Tibial nerve (tissue), 4 donors: Measurements from ENCODE around the gene C10orf71. TPM values are rescaled to one million over a fixed set of nuclear protein-coding genes. Genes with fewer than 3 reads are reported as not detected.

Experiments
- DNase-seq, 2 donors: peaks; one replicate each; pipeline ENCODE4 v3.0.0-alpha.2; 2019; ENCODE audit warnings: low spot score in 2 of 2
- H3K27ac ChIP-seq, 4 donors: fragments of 200-600 bp; sonication (generic) in 3 of 4; one replicate each; pipeline ENCODE4 v1.5.1; 2017 to 2019; ENCODE audit warnings: mild to moderate bottlenecking in 1 of 4
- H3K27me3 ChIP-seq, 2 donors: fragments of 200-600 bp; sonication (generic) in 1 of 2; one replicate each; pipeline versions ENCODE4 v1.5.1 to v1.6.0; 2017 to 2019
- H3K36me3 ChIP-seq, 3 donors: fragments of 200-600 bp; sonication (generic); one replicate each; pipeline ENCODE4 v1.5.1; 2018 to 2019
- H3K4me1 ChIP-seq, 4 donors: fragments of 200-600 bp; sonication (generic) in 3 of 4; one replicate each; pipeline ENCODE4 v1.5.1; 2017 to 2019
- H3K4me3 ChIP-seq, 4 donors: fragments of 200-600 bp; sonication (generic) in 3 of 4; one replicate each; pipeline ENCODE4 v1.5.1; 2017 to 2019; ENCODE audit warnings: mild to moderate bottlenecking in 1 of 4, moderate library complexity in 1 of 4
- H3K9me3 ChIP-seq, 4 donors: fragments of 200-600 bp; sonication (generic) in 3 of 4; one replicate each; pipeline ENCODE4 v1.5.1; 2017 to 2019
- EP300 ChIP-seq, 2 donors: sonication (generic); formaldehyde crosslinking; IDR thresholded peaks; one replicate each; pipeline ENCODE4 v1.6.1; 2017; ENCODE audit warnings: antibody characterized with exemption in 2 of 2, mild to moderate bottlenecking in 1 of 2
- POLR2A ChIP-seq, 2 donors: fragments of 450-650 bp; IDR thresholded peaks; one replicate each; pipeline ENCODE4 v1.6.1; 2017; ENCODE audit warnings: antibody characterized with exemption in 2 of 2, mild to moderate bottlenecking in 2 of 2, moderate library complexity in 2 of 2
- WGBS, 2 donors: methylation state at CpG; one replicate each; pipeline ENCODE4 v1.1.5; 2018; 5-methylcytosine and 5-hydroxymethylcytosine counted together
- total RNA-seq, 4 donors: library from RNA; depleted of rRNA; stranded (reverse); fragments of >200 nt; gene quantifications; one replicate each; pipeline ENCODE4 v1.1.0, GENCODE V29; 2016
- TF ChIP-seq, protein P1 (sequence below), 5 experiments: fragments of 200-600 bp in 3 of 5; fragments of 450-650 bp in 2 of 5; sonication (generic) in 3 of 5; IDR thresholded peaks; one replicate each; pipeline ENCODE4 v1.5.1; 2016 to 2019; ENCODE audit warnings: antibody characterized with exemption in 5 of 5, mild to moderate bottlenecking in 3 of 5, moderate library complexity in 2 of 5

Gene C10orf71
- total RNA-seq, 4 donors from 2014 or later, result 0.22 TPM; not detected in 3

DNA sequence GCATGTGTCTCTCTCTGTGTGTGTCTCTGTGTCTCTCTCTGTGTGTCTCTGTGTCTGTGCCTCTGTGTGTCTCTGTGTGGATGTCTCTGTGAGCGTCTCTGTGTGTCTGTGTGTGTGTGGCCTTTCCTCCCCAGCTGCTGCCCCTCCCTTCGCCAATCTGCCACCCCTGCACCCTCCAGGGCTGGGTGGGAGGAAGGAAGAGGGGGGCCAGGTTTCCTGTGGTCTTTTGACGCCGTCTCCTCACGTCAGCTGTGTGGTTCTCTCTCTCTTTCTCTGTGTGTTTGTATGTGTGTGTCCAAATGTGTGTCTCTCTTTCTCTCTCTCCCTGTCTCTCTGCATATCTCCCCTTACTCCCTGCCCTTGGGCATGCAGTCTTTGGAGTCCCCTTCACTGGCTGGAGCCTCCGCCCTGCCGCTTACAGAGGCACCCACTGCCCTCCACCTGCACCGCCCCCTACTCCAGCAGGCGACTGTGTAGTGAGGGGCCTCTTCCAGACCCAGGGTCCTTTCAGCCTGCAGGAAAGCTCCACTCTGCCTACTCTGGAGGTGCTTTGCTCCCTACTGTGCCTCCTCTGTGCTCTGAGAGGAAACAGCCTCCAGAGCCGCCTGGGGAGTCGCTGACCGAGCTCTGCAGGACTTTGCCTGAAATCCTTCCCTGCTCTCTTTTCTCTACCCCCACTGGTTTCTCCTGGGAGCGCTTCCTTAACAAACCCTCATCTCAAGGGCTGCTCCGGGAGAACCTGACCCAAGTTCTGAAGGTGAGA, 44.2 kb upstream of the C10orf71 start:
- Histone ChIP-seq H3K9me3 (peaks cover 0 to 9% (median 0%) of the 10 kb centered on the region in 4 donors), H3K4me3 (no peak overlapping the region), H3K4me1 (no peaks in the 10 kb centered on the region), H3K36me3 (no peaks in the 10 kb centered on the region), H3K27me3 (no peaks in the 10 kb centered on the region), H3K27ac (no peak overlapping the region)
- 48 to 51% methylated on average over 13 to 14 of the region's 14 CpGs for WGBS, 2 donors
- DNase-seq, result no peak
- TF ChIP-seq POLR2A (IDR thresholded peaks at IDR 0.05) (no peak), EP300 (IDR thresholded peaks at IDR 0.05) (no peak)
- TF ChIP-seq, protein P1, sequence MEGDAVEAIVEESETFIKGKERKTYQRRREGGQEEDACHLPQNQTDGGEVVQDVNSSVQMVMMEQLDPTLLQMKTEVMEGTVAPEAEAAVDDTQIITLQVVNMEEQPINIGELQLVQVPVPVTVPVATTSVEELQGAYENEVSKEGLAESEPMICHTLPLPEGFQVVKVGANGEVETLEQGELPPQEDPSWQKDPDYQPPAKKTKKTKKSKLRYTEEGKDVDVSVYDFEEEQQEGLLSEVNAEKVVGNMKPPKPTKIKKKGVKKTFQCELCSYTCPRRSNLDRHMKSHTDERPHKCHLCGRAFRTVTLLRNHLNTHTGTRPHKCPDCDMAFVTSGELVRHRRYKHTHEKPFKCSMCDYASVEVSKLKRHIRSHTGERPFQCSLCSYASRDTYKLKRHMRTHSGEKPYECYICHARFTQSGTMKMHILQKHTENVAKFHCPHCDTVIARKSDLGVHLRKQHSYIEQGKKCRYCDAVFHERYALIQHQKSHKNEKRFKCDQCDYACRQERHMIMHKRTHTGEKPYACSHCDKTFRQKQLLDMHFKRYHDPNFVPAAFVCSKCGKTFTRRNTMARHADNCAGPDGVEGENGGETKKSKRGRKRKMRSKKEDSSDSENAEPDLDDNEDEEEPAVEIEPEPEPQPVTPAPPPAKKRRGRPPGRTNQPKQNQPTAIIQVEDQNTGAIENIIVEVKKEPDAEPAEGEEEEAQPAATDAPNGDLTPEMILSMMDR (IDR thresholded peaks at IDR 0.05), result no peak

DNA sequence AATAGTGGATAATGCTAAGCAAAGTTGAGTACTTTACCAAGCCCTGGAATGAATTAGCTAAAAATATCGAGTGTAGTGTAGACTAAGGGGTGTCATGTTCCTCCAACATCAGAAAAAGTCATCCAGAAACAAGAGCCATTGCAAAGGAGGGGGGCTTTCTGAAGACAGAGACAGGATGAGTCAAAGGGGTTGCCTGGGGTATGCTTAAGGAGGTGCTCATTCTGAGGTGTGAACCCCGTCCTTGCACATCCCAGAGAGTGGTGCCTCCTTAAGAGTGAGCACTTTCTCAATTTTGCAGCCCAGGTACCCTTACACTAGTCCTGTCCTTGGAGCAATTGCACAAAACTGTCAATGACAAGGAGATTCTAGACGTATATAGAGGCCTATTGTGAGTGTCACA, 43.1 kb upstream of the C10orf71 start:
- Histone ChIP-seq H3K36me3 (no peaks in the 10 kb centered on the region), H3K27ac (no peak overlapping the region), H3K4me1 (no peaks in the 10 kb centered on the region), H3K27me3 (no peaks in the 10 kb centered on the region), H3K9me3 (peaks cover 0 to 9% (median 0%) of the 10 kb centered on the region in 4 donors), H3K4me3 (no peak overlapping the region)
- 41 to 63% methylated on average over 3 of the region's 3 CpGs for WGBS, 2 donors
- DNase-seq, result no peak
- TF ChIP-seq, protein P1 (IDR thresholded peaks at IDR 0.05), result no peak
- TF ChIP-seq POLR2A (IDR thresholded peaks at IDR 0.05), result no peak
- TF ChIP-seq EP300 (IDR thresholded peaks at IDR 0.05), result no peak

DNA sequence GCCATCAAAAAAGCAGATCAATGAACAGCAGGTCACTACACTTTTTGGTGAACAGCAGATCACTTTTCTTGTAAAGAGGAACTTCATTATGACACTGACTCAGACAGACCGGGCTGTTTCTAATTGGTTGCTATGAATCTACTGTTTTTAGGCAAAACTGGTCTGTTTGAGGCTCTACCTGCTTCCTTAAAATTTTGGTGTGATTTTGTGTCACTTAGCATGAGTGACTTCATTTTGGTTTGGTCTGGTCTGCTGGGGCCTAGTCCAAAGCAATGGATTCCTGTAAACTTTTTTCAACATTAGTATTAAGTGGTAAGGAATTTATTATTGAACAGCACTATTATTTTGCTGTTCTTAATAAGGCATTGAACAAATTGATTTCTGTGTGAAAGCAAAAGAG, 41.8 kb upstream of the C10orf71 start:
- H3K27me3 ChIP-seq, result no peaks in the 10 kb centered on the region
- no peak overlapping the region for H3K27ac ChIP-seq
- no peak for DNase-seq
- TF ChIP-seq, protein P1 (IDR thresholded peaks at IDR 0.05), result no peak
- TF ChIP-seq POLR2A (IDR thresholded peaks at IDR 0.05), result no peak
- H3K9me3 ChIP-seq, result peaks cover 0 to 7% (median 0%) of the 10 kb centered on the region in 4 donors
- no peaks in the 10 kb centered on the region for H3K36me3 ChIP-seq
- 76 to 91% methylated on average over 1 of the region's 1 CpG for WGBS, 2 donors
- H3K4me3 ChIP-seq, result no peak overlapping the region
- no peaks in the 10 kb centered on the region for H3K4me1 ChIP-seq

DNA sequence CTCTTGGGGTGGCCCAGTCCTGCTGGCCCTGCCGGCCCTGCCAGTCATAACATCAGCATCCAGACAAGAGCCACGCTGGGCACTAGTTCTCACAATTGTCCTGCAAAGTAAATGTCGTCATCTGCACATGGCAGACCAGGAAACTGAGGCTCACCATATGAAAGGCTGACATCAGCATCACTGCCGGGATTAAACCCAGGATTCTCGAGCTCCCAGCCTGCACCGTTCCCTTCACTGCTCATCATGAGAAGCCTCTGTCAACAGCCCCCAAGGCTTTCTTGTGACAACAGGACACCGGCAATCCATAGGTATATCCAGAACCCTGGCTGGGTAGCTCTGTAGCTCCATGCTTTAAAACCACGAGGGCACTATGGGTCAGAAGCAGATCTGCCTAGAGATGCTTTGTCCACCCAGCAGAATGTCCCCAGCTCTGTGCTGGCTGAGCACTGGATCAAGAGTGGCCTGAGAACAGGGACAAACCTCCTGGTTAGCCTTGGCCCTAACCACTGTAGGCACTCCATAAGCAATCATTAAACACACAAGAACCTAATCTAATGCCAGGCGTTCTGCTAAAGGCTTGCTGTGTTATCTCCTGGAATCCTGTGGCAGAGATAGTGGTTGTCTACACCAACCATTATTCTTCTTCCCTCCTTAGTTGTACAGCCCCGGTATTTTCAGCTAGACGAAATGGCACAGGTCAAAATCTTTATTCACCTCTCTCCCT, 41.2 kb upstream of the C10orf71 start:
- no peaks in the 10 kb centered on the region for H3K27me3 ChIP-seq
- no peaks in the 10 kb centered on the region for H3K36me3 ChIP-seq
- 83 to 87% methylated on average over 11 of the region's 11 CpGs for WGBS, 2 donors
- no peaks in the 10 kb centered on the region for H3K4me1 ChIP-seq
- H3K4me3 ChIP-seq, result no peak overlapping the region
- H3K9me3 ChIP-seq, result peaks cover 0 to 4% (median 0%) of the 10 kb centered on the region in 4 donors
- TF ChIP-seq, protein P1 (IDR thresholded peaks at IDR 0.05), result no peak
- TF ChIP-seq EP300 (IDR thresholded peaks at IDR 0.05), result no peak
- no peak for TF ChIP-seq POLR2A (IDR thresholded peaks at IDR 0.05)
- no peak overlapping the region for H3K27ac ChIP-seq
- DNase-seq, result no peak

DNA sequence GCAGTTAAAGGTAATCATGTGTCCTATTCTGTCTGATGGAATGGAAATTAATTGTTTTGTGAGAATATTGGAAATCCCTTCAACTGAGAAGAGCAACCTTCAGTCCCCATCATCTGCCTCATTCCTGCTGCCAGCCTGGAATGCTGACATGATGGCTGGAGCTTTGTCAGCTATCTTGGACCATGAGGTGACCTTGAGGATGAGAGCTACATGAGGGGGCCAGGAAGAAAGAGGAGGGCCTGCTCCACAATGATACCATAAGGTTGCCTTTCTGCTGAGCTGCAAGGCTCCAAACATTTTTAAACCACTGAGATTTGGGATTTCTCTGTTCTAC, 40.7 kb upstream of the C10orf71 start:
- no peaks in the 10 kb centered on the region for H3K27me3 ChIP-seq
- H3K4me1 ChIP-seq, result no peaks in the 10 kb centered on the region
- no peak overlapping the region for H3K27ac ChIP-seq
- TF ChIP-seq POLR2A (IDR thresholded peaks at IDR 0.05) (no peak), EP300 (IDR thresholded peaks at IDR 0.05) (no peak)
- TF ChIP-seq, protein P1 (IDR thresholded peaks at IDR 0.05), result no peak
- peaks cover 0 to 4% (median 0%) of the 10 kb centered on the region in 4 donors for H3K9me3 ChIP-seq
- no peak for DNase-seq
- no peak overlapping the region for H3K4me3 ChIP-seq
- no peaks in the 10 kb centered on the region for H3K36me3 ChIP-seq
